Epithelial cell of proximal tubule (primary cell): ENCODE measurements around the gene TUBA3E. TPM values are rescaled to one million over a fixed set of nuclear protein-coding genes. Genes with fewer than 3 reads are reported as not detected.
"Not testable (repeated sequence)": the region's sequence is repeated elsewhere in the genome, so short reads cannot be mapped to it uniquely, and the experiment has no call there.

ENCODE experiments used
- DNase-seq: peaks from one replicate; pipeline ENCODE4 v3.0.0-alpha.2; 2011; ENCODE audit warnings: low read depth
- H3K4me3 ChIP-seq: 2 replicates; pipeline ENCODE4 v1.5.1; 2011; ENCODE audit warnings: low read depth, mild to moderate bottlenecking, low read length
- total RNA-seq: library from RNA; depleted of rRNA; stranded (reverse); fragments of >200 nt; gene quantifications from 2 replicates; pipeline ENCODE4 v1.2.3, GENCODE V29; 2015
- TF ChIP-seq, protein P1 (sequence below): conservative IDR thresholded peaks from 2 replicates; pipeline ENCODE4 v1.5.1; 2012; ENCODE audit warnings: low read depth, mild to moderate bottlenecking, low read length

The TUBA3E gene
- total RNA-seq, 1 donor from 2014 or later: not detected

DNA sequence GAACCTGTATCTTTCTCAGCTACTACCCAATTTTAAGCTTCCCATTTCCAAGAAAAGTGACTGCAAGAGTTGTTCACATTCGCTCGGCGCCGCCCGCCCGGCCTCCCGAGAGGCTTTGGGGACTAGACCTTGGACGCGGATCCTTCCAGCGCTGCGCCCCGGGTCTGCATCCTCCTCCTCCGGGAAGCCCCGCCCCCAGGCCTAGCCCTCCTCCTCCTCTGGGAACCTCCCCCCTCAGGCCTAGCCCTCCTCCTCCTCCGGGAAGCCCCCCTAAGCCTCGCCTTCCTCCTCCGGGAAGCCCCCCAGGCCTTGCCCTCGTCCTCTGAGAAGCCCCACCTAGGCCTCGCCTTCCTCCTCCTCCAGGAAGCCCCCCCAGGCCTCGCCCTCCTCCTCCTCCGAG lies 29.8 kb upstream of the TUBA3E start:
- DNase-seq: not testable (repeated sequence)

DNA sequence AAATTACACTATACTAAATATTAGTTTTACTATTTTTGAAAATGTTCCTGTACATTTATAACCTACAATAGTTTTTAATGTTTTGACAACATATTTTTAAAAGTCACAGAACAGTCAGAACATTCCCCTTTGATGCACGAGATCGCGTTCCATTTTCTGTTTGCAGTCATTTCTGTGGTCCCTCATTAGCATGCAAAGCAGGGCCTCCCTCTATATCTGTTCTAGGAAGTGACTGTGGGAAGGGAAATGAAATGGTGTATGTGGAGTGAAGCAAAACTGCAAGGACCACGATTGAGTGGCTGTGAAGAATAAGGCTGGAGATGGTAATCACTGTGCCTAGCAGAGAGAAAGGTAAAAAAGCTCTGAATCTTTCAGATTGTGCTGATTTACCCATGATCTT lies 24.3 kb upstream of the TUBA3E start:
- not testable (repeated sequence) for DNase-seq, H3K4me3 ChIP-seq

More for the DNA sequence above, 29.8 kb upstream of the TUBA3E start:
- H3K4me3 ChIP-seq: not testable (repeated sequence)

DNA sequence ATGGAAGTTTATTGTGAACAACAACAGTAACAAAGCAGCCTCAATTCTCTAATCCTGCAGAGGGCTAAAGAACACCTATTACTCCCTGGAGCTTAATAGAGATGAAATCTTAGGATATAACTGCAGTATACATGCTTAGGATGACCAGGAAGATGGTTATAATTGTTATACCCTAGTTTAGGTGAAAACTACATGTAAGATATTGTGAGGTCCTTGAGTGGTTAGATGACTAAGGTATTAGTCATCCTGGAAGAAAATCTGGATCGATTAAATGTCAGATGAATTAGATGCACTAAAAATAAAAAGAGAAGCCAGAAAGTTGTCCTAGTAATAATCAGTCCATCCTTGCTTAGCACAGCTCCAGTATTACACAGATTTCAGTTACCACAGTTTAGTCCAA lies 22.3 kb upstream of the TUBA3E start:
- H3K4me3 ChIP-seq, DNase-seq: not testable (repeated sequence)

DNA sequence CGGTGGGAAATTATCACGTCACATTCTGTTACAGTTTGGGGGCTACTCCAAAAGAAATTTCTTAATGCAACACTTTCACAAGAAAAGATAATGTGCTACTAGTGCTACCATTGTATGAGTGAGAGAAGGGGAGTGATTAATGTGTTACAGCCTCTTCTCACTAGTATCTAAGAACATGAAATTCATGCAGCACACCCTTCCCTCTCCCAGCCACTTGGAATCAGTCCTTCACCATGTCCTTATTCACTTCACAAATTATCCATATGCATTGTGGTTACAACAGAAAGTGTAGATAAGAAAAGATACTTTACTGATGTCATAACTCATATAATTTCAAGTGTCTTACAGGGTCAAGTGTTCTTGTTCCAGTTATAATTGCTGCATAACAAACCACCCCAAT lies 20.9 kb upstream of the TUBA3E start:
- H3K4me3 ChIP-seq, DNase-seq: not testable (repeated sequence)

DNA sequence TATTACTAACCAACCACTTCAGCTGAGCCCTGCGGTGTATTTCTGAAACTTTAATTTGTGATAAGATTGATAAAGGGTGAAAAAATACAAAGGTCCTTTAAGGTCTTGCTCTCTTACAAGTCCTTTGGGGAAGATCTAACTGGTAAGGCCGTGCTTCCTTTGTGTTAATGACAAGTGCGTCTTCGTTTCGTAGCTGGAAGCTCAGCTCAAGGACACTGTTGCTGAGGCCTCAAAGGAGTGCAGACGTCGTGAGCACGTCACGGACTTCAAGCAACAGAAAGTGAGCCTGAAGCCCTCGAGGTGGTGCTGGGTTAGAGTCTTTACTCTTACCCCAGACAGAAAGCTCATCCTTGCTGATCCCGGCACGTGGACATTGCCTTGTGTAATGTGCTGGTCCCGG lies 8.8 kb upstream of the TUBA3E start:
- not testable (repeated sequence) for DNase-seq, H3K4me3 ChIP-seq

DNA sequence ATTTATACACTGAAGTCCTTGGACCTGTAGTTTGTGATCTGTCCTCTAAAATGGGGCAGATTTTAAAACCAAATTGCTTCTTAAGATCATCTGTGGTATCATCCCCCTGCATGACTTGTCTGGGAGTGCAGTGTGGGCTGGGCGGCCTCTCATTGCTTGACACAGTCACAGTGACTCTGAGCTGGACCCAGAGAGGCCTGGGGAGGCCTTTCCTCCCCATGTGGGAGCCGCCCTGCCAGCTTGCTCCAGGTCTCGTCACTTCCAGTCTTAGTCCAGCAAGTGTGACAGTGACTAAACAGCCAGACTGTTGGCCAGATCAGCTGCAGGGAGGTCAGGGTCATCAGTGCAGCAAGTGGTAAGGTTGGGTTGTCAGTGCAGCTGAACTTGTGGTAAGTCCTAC lies 4.9 kb upstream of the TUBA3E start:
- H3K4me3 ChIP-seq, DNase-seq: not testable (repeated sequence)

DNA sequence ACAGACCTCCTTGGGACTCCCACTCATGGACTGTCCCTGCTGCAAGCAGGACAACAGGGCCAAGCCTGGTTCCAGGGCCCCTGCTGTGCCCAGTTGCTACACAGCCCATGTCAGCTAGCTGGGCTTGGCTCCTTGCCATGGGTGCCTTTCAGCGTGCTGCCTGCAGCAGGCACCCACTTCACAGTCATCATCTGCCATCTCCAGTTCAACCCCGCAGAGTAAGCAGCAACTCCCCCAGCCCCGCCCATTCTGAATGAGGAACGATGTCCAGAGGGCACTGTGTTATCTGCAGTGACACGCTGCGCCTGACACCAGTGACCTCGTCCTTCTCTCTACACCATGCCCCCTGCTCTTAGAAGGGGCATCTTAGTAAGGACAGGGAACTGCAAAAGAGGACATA lies 4.3 kb upstream of the TUBA3E start:
- H3K4me3 ChIP-seq, DNase-seq: not testable (repeated sequence)

DNA sequence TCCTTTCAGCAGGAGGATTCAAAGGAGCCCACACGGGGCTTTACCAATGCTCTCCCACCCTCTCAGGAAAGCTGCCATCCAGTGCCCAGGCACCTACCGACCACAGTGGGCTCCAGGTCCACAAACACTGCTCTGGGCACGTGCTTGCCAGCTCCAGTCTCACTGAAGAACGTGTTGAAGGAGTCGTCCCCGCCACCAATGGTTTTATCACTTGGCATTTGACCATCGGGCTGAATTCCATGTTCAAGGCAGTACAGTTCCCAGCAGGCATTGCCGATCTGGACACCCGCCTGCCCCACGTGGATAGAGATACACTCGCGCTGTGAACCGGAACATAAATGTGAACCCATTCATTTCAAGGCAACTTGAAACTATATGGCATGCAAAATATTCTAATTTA lies 2.2 kb downstream of the TUBA3E start:
- DNase-seq, H3K4me3 ChIP-seq: not testable (repeated sequence)

DNA sequence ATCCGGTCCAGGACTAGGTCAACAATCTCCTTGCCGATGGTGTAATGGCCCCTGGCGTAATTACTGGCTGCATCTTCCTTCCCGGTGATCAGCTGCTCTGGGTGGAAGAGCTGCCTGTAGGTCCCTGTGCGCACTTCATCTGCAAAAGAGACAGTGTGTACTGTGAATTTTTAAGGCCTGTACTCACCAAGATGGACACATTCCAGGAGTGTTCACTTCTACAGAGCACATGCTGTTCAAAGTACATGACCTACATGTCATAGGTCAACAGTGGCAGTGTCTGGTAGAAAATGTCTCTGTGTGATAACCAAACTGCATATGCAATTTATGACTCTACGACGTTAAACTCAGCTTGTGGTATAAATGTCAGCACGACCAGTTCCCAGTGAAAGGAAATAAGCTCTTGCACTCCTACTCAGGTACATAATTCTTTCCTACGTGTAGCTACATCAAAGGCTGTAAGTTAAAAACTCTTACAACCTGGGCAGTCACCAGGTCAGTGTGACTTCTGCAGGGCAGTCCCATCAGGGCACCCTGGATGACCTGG lies 3.1 kb downstream of the TUBA3E start:
- H3K4me3 ChIP-seq, DNase-seq: not testable (repeated sequence)

DNA sequence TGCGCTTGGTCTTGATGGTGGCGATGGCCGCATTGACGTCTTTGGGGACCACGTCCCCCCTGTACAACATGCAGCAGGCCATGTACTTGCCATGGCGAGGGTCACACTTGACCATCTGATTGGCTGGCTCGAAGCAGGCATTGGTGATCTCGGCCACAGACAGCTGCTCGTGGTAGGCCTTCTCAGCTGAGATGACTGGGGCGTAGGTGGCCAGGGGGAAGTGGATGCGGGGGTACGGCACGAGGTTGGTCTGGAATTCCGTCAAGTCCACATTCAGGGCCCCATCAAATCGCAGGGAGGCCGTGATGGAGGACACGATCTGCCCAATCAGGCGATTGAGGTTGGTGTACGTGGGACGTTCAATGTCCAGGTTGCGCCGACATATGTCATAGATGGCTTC lies 4.4 kb downstream of the TUBA3E start:
- DNase-seq: not testable (repeated sequence)

DNA sequence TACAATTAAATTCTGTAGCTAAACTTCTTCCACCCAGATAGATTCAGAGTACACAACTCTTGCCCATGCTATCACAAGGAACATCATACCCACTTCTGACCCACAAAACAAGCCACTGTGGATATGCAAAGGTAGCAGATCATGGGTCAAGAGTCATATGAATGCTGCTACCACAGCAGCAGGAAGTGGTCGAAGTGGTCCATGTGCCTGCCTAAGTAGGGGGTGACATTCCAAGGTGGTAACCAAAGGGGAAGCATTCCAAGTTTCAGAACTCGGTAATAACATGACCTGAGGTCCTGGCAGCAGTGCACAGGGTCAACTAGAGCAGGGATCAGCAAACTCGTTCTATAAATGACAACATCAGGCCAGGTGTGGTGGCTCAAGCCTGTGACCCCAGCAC lies 5.8 kb downstream of the TUBA3E start:
- not testable (repeated sequence) for DNase-seq, H3K4me3 ChIP-seq

More for the DNA sequence above, 4.4 kb downstream of the TUBA3E start:
- not testable (repeated sequence) for H3K4me3 ChIP-seq

DNA sequence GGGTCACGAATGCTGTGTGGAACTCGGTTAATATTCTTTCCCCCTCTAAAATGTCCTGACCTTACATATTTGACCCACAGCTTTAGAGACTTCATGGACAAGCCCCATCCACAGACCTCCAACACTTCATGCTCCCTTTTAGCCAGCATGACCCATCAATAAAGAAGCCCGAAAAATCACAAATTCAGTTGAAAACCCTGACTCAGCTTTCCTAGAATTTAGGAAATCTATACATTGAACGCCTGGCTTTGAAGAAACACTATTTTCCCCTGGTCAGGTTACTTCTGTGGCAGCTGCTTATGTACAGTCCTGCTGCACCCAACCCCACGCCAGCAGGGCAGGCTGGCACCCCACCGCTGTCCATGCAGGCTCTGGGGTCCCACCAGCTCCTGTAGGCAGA lies 6.9 kb downstream of the TUBA3E start:
- not testable (repeated sequence) for H3K4me3 ChIP-seq, DNase-seq

DNA sequence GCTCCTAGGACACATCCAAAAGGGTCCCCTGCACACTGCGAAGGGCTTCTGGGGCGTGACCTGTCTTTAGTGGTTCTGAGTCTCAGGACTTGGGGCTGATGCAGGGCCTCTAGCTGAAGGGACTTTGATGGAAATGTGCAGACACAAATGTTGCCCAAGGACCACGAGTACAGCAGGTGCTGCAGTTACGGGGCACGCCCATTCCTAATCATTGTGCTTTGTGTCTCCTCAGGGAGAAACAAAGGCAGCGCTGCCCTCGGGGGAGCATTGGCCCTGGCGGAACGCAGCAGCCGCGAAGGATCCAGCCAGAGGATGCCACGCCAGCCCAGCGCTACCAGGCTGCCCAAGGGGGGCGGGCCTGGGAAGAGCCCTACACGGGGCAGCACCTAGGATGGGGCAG lies 8.0 kb downstream of the TUBA3E start:
- DNase-seq: no peak
- TF ChIP-seq, protein P1, sequence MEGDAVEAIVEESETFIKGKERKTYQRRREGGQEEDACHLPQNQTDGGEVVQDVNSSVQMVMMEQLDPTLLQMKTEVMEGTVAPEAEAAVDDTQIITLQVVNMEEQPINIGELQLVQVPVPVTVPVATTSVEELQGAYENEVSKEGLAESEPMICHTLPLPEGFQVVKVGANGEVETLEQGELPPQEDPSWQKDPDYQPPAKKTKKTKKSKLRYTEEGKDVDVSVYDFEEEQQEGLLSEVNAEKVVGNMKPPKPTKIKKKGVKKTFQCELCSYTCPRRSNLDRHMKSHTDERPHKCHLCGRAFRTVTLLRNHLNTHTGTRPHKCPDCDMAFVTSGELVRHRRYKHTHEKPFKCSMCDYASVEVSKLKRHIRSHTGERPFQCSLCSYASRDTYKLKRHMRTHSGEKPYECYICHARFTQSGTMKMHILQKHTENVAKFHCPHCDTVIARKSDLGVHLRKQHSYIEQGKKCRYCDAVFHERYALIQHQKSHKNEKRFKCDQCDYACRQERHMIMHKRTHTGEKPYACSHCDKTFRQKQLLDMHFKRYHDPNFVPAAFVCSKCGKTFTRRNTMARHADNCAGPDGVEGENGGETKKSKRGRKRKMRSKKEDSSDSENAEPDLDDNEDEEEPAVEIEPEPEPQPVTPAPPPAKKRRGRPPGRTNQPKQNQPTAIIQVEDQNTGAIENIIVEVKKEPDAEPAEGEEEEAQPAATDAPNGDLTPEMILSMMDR: no peak

DNA sequence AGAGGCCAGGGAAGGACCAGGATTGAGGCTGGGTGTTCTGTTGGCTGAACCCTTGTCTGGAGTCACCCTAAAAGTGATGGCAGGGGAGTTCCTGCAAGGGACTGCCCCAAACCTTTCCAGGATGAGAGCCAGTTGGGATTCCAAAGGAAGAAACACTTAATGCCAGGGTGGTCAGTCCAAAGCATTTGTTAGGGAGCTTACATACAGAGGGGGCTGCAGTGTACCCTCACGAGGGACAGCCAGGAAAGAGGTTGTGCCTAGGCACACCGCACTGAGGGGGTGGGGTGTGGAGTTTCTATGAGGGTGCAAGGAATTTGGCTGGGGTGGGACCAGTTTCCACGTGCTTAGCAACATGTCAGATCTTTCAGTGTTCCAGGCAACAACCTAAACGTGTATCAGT lies 9.3 kb downstream of the TUBA3E start:
- H3K4me3 ChIP-seq, DNase-seq: not testable (repeated sequence)

More for the DNA sequence above, 8.0 kb downstream of the TUBA3E start:
- H3K4me3 ChIP-seq: no peak overlapping the region

DNA sequence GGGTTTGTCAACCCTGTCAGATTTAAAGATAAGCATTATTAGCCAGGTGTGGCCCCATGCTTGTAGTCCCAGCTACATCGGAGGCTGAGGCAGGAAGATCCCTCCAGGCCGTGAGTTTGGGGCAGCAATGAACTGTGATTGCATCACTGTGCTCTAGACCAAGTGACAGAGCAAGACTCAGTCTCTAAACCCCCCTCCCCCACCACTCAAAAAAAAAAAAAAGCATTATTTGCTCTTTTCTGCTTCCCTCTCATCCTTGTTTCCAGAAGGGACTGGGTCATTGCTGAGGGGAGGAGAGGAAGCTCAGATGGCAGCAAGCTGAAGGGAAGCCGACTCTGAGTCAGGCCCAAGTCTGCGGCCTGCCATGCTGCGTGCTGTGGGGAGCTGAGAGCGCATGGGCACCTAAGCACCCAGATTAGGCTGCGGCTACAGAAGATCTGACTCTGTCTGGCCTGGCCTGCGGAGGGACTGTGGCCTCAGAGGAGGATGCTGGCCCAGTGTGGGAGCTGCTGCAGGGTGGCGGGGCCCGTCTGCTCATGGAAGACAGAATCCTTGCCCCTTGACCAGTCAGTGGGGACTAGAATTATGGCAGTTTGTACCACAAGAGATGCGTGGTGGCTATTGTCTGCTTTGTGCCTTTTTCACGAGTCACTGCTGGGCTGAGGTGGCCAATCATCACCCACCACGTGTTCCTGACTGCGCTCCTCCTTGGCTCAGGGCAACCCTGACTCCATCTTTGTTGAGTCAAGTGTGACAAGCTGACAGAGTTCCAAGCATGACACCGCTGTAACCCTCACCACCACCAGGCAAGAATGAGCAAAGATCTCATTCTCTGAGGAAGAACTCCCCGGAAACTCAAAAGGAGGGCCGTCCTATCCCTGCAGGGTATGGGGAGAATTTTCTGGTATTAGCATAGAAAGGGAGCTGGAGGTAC lies 10.1 kb downstream of the TUBA3E start:
- not testable (repeated sequence) for DNase-seq, H3K4me3 ChIP-seq
